GM23248 (cell line): ENCODE results near the gene CSNK1G1.

Source experiments
- EZH2 ChIP-seq: fragments of 200-600 bp; sonication (generic); IDR thresholded peaks from 2 replicates; pipeline ENCODE4 v1.6.1; 2018; ENCODE audit warnings: antibody characterized with exemption, mild to moderate bottlenecking; ENCODE audit not compliant: insufficient read depth, poor library complexity, severe bottlenecking
- EZH2phosphoT487 ChIP-seq: fragments of 200-600 bp; sonication (generic); IDR thresholded peaks from 2 replicates; pipeline ENCODE4 v1.6.1; 2018; ENCODE audit warnings: antibody characterized with exemption, moderate library complexity, mild to moderate bottlenecking, low read depth; ENCODE audit not compliant: insufficient read depth

DNA sequence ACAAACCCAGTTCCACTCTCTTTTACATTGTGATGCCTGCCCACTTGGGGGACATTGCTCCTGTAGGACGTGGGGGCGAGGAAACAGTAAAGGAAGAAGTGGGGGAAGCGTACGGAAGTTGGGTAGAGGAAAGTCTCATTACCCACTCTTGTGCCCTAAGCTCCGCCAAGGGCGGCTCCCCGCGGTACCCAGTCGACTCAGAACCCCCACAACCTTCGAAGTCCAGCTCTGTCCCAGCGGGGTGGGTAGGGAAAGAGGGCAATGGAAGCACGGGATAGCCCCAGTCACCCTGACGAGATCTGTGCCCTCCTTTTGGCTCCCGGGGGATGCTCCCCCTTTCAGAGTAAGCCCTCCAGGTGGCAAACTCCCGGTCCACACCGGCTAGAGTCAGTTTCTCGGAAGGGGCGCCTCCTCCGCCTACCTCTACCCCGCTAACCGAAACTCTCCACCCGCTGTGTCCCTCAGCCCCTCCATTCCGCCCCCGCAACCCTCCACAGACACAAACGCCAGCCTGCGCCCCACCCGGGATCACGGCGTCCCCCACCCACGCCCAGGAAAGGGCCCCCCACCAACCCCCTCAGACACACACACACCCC is 527 bp downstream of the CSNK1G1 start:
- TF ChIP-seq EZH2 (no peak), EZH2phosphoT487 (no peak)
